ENCODE data around the gene SSC5D. TPM values are rescaled to one million over a fixed set of nuclear protein-coding genes. Genes with fewer than 3 reads are reported as not detected.

The SSC5D gene
- total RNA-seq, 1 donor from 2014 or later, result 7.6 TPM

- Mint-ChIP-seq H3K9me3 (ENCODE audit: unreplicated experiment) (peaks cover 15% of the 10 kb centered on the region), H3K4me3 (ENCODE audit: unreplicated experiment) (peak overlapping the region; percentile 67), H3K36me3 (ENCODE audit: unreplicated experiment) (no peaks in the 10 kb centered on the region), H3K4me1 (ENCODE audit: low read depth, unreplicated experiment) (peaks cover 18% of the 10 kb centered on the region), H3K27me3 (ENCODE audit: unreplicated experiment) (peaks cover 3% of the 10 kb centered on the region), H3K27ac (ENCODE audit: unreplicated experiment) (peak overlapping the region; percentile 57)
- TF ChIP-seq, protein P1, sequence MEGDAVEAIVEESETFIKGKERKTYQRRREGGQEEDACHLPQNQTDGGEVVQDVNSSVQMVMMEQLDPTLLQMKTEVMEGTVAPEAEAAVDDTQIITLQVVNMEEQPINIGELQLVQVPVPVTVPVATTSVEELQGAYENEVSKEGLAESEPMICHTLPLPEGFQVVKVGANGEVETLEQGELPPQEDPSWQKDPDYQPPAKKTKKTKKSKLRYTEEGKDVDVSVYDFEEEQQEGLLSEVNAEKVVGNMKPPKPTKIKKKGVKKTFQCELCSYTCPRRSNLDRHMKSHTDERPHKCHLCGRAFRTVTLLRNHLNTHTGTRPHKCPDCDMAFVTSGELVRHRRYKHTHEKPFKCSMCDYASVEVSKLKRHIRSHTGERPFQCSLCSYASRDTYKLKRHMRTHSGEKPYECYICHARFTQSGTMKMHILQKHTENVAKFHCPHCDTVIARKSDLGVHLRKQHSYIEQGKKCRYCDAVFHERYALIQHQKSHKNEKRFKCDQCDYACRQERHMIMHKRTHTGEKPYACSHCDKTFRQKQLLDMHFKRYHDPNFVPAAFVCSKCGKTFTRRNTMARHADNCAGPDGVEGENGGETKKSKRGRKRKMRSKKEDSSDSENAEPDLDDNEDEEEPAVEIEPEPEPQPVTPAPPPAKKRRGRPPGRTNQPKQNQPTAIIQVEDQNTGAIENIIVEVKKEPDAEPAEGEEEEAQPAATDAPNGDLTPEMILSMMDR (IDR thresholded peaks at IDR 0.05; ENCODE audit: partially characterized antibody, unreplicated experiment), result no peak
- DNase-seq, result no peak
These were observed 62.0 kb downstream of the SSC5D start for GRCh38 chr19:55550321-55550650.

- TF ChIP-seq, protein P1 (IDR thresholded peaks at IDR 0.05; ENCODE audit: partially characterized antibody, unreplicated experiment), result no peak
- H3K27ac Mint-ChIP-seq (ENCODE audit: unreplicated experiment), result no peak overlapping the region
- DNase-seq, result no peak
- H3K36me3 Mint-ChIP-seq (ENCODE audit: unreplicated experiment), result no peaks in the 10 kb centered on the region
- H3K4me3 Mint-ChIP-seq (ENCODE audit: unreplicated experiment), result no peak overlapping the region
- H3K4me1 Mint-ChIP-seq (ENCODE audit: low read depth, unreplicated experiment), result peaks cover 12% of the 10 kb centered on the region
- peaks cover 12% of the 10 kb centered on the region for H3K9me3 Mint-ChIP-seq (ENCODE audit: unreplicated experiment)
- no peaks in the 10 kb centered on the region for H3K27me3 Mint-ChIP-seq (ENCODE audit: unreplicated experiment)
These were observed 64.0 kb downstream of the SSC5D start for GRCh38 chr19:55552206-55552605.

DNA sequence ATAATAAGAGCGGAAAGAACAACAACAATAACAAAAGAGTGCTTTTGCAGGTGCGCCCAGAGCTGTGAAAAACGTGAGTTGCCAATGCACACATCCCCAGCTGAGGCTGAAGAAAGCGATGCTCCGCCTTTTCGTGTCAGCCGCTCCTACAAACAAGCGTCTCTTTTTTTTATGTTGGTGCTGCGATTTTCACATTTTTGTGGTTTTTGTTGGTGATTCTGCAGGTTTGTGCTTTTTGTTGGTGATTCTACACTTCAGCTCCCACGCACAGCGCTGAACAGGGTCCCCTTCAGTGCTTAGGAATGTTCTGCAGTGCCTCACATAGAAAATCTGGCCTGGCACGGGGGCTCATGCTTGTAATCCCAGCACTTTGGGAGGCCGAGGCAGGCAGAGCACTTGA, 64.4 kb downstream of the SSC5D start:
- Mint-ChIP-seq H3K27ac (ENCODE audit: unreplicated experiment) (no peak overlapping the region), H3K27me3 (ENCODE audit: unreplicated experiment) (no peaks in the 10 kb centered on the region), H3K4me3 (ENCODE audit: unreplicated experiment) (no peak overlapping the region), H3K36me3 (ENCODE audit: unreplicated experiment) (no peaks in the 10 kb centered on the region), H3K9me3 (ENCODE audit: unreplicated experiment) (peaks cover 12% of the 10 kb centered on the region), H3K4me1 (ENCODE audit: low read depth, unreplicated experiment) (peaks cover 10% of the 10 kb centered on the region)
- TF ChIP-seq, protein P1 (IDR thresholded peaks at IDR 0.05; ENCODE audit: partially characterized antibody, unreplicated experiment), result no peak
- no peak for DNase-seq

GRCh38 chr19:55553217-55554182, 65.3 kb downstream of the SSC5D start:
- no peak for DNase-seq
- TF ChIP-seq, protein P1 (IDR thresholded peaks at IDR 0.05; ENCODE audit: partially characterized antibody, unreplicated experiment), result no peak
- Mint-ChIP-seq H3K9me3 (ENCODE audit: unreplicated experiment) (peaks cover 10% of the 10 kb centered on the region), H3K36me3 (ENCODE audit: unreplicated experiment) (no peaks in the 10 kb centered on the region), H3K27ac (ENCODE audit: unreplicated experiment) (no peak overlapping the region), H3K4me3 (ENCODE audit: unreplicated experiment) (no peak overlapping the region), H3K4me1 (ENCODE audit: low read depth, unreplicated experiment) (peaks cover 10% of the 10 kb centered on the region), H3K27me3 (ENCODE audit: unreplicated experiment) (no peaks in the 10 kb centered on the region)

GRCh38 chr19:55554302-55554701, 66.1 kb downstream of the SSC5D start:
- no peaks in the 10 kb centered on the region for H3K36me3 Mint-ChIP-seq (ENCODE audit: unreplicated experiment)
- no peak for DNase-seq
- H3K27ac Mint-ChIP-seq (ENCODE audit: unreplicated experiment), result no peak overlapping the region
- TF ChIP-seq, protein P1 (IDR thresholded peaks at IDR 0.05; ENCODE audit: partially characterized antibody, unreplicated experiment), result no peak
- peaks cover 10% of the 10 kb centered on the region for H3K9me3 Mint-ChIP-seq (ENCODE audit: unreplicated experiment)
- peaks cover 9% of the 10 kb centered on the region for H3K4me1 Mint-ChIP-seq (ENCODE audit: low read depth, unreplicated experiment)
- no peak overlapping the region for H3K4me3 Mint-ChIP-seq (ENCODE audit: unreplicated experiment)
- no peaks in the 10 kb centered on the region for H3K27me3 Mint-ChIP-seq (ENCODE audit: unreplicated experiment)

All from glutamatergic neuron (in vitro differentiated cells).